ENCODE data around the gene CCDC88B.

- no peak; the same call in 1 of the 2 replicates for TF ChIP-seq POLR2A (IDR thresholded peaks at IDR 0.05; ENCODE audit: low read depth, low read length)
- TF ChIP-seq POLR2AphosphoS5 (IDR thresholded peaks at IDR 0.05; ENCODE audit: low read depth, low read length): no peak
Observed at GRCh38 chr11:64352995-64353714, 13.2 kb downstream of the CCDC88B start.
